SKM-1 (cell line): ENCODE data around the gene FAHD2B.
"Not testable (repeated sequence)": the region's sequence is repeated elsewhere in the genome, so short reads cannot be mapped to it uniquely, and the experiment has no call there.

Experiments
- DNase-seq: peaks from one replicate; lab custom pipeline; 2025; ENCODE audit not compliant: unreplicated experiment; lab: John Stamatoyannopoulos, UW

Gene FAHD2B, protein sequence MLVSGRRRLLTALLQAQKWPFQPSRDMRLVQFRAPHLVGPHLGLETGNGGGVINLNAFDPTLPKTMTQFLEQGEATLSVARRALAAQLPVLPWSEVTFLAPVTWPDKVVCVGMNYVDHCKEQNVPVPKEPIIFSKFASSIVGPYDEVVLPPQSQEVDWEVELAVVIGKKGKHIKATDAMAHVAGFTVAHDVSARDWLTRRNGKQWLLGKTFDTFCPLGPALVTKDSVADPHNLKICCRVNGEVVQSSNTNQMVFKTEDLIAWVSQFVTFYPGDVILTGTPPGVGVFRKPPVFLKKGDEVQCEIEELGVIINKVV

DNA sequence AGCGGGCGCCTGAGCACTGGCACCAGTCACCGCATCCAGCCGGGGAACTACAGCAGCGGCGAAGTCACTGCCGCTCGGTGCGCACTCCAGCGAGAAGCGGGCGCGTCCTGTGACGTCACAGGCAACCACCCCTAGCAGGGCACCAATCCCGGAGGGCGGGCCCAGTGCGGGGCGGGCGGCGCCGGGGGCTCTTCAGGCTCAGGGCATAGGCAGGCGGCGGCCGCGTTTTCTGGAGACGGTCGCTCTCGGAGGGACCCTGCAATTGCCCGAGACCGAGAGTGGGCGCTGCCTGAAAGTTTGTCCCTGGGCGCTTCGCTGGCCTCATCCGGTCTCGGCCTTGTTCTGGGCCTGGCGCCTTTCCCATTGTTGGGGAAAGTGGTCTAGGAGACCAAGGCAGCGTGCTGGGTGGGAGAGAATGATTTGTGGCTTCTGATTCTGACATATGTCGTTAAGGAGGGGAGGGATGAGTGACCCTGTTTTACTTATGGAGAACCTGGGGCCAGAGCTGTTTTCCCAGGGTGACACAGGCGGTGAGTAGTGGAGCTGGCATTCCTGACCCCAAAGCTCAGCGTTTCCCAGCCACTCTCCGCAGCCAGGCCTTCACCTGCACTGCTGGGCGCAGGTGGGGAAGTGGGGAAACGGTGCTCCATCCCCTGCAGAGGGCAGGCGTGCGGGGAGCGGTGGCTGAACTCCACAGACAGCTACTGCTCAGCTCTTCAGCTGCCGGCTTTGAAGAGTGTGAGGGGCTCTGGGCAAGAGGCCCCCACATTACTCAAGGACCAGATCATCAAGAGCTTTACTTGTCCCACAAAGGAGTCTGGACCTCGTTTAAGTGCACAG lies at the start of gene FAHD2B:
FAHD2B (minus strand) TSS at position 111 of the 840 bp plus-strand sequence. CDS start 3,176 bp downstream, outside the sequence.
- not testable (repeated sequence) for DNase-seq

DNA sequence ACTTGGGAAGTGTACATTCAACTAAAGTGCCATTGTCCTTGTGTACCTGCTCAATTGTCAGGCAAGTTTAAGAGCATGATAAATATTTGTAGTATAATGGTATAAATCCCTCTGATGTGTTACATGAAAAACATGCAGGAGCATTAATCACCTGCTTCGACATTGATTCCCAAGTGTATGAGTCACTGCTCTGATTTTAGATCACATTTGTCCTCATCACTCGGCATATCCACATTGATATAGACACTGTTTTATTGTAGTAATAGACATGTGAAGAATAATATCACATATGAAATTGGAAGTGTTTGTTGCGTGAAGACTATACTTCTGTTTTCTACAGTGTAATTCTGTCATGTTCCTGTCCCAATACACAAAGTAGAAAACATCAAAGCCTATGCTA lies 49.3 kb upstream of the FAHD2B start:
- not testable (repeated sequence) for DNase-seq

DNA sequence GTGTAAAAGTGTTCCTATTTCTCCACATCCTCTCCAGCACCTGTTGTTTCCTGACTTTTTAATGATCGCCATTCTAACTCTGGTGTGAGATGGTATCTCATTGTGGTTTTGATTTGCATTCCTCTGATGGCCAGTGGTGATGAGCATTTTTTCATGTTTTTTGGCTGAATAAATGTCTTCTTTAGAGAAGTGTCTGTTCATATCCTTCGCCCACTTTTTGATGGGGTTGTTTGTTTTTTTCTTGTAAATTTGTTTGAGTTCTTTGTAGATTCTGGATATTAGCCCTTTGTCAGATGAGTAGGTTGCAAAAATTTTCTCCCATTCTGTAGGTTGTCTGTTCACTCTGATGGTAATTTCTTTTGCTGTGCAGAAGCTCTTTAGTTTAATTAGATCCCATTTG lies 34.4 kb upstream of the FAHD2B start:
- not testable (repeated sequence) for DNase-seq

DNA sequence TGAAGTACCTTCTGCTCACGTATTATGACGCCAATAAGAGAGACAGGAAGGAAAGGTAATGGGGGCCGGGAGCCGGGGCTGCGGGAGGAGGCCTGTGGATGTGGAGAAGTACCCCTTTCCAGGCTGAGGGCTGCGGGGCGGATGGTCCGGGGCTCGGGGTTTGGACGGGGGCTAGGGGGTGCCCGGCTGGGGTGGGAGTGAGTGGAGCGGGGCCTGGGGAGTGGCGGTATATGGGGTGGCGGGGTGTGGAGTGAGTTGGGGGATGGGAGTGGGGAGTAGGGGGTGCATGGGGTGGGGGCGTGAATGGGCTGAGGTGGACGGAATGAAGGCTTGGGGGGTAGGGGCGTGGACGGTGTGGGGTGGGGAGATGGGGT lies 19.2 kb upstream of the FAHD2B start:
- not testable (repeated sequence) for DNase-seq

DNA sequence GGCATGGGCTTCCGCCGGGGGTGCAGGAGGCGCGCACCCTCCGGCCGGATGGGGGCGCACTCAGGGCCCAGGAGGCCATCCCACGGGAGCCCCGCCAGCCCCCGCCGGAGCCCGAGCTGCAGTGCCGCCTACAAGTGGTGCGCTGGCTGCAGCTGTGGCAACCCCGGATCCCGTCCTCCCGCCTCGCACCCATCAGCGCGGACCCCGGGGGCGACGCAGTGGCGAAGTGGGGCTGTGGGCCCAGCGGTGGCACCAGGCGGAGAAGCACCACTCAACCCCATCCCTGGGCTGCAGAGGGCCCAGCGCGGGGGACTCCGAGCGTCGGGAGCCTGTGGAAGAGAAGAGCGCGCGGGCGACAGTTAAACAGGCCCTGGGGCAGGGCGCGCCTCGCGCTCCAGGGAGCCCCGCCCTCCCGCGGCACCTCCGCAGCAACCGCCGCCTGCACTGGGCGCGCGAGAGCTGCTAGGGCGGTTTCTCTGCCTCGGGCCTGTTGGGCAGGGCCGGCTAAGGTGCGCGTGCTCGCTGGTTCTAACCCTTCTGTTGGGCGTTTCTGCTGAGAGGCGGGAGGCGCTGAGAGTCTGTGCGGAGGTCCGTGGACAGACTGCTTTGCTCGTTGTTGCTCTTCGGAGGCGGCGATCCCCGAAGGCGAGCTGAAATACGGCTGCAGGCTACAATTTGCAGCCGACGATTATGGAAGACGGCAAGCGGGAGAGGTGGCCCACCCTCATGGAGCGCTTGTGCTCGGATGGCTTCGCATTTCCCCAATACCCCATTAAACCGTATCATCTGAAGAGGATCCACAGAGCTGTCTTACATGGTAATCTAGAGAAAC lies 18.6 kb upstream of the FAHD2B start, which contains the start of gene ANKRD36:
ANKRD36 (plus strand) TSS at position 104 of the 832 bp plus-strand sequence; CDS start at position 691, 587 bp downstream.
- not testable (repeated sequence) for DNase-seq

DNA sequence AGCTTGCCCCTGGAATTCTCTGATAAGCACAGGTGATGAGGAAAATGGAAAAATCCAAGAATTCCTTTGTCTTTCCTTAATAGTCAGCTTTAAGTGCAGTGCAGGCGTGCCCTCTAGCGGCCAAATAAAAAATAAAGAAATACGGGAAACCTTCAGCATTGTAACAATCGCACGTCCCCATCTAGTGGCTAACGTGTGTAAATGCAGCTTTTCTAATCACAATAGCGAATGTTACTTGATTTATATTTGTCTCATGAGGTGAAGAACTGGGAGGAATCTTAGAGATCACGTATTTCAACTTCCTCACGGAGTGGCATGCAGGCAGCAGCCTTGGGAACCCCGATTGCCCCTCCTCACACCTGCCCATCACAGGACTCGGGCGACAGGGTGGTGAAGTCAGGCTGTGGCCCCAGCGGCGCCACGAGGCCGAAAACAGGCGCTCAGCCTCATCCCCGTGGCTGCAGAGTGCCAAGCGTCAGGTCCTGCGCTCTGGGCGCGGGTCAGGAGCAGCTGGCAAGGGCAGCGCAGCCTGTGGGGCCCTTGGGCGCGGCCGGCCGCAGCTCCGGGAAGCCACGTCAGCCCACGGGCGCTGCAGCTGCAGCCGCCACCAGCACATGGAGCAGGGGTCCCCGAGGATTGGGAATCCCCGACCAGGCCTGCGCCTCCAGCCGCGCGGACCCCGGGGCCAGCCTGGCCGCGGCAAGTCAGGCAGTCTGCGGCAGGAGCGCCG lies 17.8 kb upstream of the FAHD2B start:
- not testable (repeated sequence) for DNase-seq

DNA sequence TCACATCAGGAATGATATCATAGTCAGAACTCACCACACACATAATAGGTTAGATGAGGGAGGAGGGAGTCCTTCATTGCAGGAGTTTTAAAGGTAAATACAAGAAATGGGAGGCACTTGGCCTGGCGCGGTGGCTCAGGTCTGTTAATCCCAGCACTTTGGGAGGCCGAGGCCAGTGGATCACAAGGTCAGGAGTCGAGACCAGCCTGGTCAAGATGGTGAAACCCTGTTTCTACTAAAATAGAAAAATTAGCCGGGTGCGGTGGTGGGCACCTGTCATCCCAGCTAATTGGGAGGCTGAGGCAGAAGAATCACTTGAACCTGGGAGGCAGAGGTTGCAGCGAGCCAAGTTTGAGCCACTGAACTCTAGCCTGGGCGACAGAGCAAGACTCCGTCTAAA lies 16.6 kb upstream of the FAHD2B start:
- DNase-seq: not testable (repeated sequence)

DNA sequence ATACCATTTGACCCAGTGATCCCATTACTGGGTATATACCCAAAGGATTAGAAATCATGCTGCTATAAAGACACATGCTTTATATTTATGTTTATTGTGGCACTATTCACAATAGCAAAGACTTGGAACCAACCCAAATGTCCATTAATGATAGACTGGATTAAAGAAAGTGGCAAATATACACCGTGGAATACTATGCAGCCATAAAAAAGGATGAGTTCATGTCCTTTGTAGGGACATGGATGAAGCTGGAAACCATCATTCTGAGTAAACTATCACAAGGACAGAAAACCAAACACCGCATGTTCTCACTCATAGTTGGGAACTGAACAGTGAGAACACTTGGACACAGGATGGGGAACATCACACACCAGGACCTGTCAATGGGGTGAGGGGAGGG lies 12.2 kb upstream of the FAHD2B start:
- DNase-seq: not testable (repeated sequence)

DNA sequence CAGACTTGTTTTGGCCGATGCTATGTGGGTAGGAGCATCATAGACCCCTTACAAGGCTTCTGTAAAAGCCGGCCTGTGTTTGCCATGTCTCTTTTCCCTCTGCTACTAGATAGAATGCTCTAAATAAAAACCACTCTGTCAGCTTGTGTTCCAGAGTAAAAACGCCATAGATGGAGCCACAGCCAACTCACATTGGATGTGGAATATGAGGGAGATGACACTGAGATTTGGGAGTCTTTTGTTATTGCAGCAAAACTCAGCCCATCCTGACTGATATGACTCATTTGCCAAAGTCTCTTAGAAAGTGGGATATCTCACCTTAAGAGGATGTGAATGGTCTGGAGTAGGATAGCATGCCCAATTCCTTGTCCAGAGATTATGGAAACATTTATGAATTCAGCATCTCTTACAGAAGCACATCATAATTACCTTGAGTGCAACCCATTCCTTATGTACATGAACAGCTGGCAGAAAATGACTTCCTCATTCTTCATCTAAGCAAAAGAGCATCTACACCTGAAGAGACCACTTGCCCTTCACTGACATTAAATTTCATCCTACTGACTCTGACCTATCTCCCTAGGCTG lies 4.2 kb upstream of the FAHD2B start:
- not testable (repeated sequence) for DNase-seq

DNA sequence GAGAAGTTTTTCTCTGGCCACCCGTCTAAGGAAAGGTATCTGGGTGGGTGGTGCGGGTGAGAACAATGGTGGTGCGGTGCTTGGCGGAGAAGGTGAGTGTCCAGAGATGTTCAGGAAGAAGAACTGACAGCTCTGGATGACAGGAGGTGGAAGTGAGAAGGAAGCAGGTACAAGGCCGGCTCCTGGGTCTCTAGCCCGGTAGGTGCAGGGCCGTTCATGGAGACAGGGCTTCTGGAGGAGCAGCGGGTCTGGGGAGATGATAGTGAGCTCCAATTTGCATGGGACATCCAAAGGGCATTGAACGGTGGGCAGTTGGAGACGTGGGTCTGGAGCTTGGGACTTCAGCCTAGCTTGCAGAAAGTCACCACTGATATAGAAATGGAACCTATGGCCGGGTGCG lies 979 bp upstream of the FAHD2B start:
- DNase-seq: no peak

DNA sequence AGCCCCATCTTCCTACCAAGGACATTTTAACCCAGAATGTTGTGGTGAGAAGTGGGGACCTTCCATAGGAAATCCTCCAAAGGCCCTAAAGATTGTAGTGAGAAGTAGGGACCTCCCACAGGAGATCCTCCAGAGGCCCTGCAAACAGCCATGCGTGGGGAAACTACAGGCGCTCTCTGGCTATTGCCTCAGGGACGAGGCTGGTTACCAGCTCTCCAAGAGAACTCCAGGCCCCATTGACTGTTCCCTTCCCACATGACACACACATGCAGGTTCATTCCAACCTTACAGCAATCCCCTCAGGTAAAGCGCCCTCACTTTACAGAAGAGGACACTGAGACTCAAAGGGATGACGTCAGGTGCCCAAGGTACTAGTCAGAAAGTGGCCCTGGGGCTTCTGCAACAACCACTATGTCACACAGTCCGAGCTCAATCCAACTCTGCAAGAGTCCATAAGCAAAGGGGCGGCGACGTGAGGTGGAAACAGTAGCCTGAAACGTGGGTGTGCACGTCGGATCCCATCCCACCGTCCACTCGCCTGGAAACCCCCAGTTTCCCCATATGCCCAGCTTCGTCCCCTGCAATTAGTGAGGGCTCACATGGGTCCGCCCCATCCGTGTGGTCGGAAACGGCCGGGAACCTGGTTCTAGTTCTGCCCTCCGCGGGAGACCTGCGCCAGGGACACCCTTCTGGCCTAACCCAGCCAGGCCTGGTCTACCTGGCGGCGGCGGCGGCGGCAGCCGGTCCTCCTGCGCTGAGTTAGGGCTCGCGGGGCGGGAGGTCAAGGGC lies 505 bp downstream of the FAHD2B start:
- DNase-seq: not testable (repeated sequence)

DNA sequence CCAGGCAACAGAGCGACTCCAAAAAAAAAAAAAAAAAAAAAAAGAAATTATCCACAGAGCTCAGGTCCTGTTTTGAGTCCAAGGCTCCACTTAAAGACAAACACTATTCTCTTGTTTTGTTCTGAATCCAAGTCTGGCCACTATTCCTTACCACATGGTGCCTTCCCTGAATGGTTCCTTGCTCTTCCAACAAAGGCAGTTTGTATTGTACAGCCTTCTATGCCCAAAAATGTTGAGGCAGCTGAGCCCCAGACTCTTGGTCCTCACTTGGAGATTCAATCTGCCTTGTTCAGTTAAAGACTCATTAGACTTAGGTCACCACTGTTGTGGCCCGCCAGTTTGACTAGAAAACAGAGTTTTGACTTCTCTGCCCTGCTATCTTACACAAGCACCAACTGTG lies 1.7 kb downstream of the FAHD2B start:
- DNase-seq: not testable (repeated sequence)

DNA sequence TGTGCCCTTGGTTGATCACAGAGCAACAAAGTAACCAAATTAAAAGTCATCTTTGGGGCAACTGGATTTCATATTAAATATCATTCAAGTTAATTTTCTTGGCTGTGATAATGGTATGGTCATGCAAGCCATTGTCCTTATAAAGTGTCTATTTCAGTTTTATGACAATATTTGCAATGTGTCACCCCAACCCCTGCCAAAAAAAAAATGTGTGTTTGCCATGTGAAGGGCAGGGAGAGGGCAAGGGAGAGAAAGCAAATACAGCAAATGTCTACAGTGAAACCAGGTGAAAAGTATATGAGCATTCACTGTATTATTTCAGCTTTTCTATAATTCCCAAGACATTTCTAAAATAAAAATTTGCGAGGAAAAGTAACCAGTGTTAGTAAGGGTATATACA lies 6.0 kb downstream of the FAHD2B start:
- DNase-seq: not testable (repeated sequence)

DNA sequence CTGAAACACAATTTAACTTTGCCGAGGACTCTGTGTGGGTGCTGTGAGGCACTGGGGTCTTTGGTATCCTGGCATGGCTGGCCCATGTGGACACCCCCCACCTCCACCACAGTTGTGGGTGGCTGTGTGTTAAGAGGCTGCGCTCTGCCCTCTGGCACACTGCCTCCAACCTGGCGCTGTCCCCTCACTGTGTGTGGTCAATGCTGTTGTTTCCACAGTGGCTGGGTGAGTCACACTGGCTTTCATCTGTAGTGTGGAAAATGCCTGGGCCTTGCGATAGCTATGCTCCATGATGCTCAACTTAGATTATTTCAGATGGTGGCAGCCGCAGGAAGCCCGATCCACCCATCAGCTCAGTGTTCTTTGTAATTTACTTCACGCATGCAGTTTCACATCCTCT lies 9.6 kb downstream of the FAHD2B start:
- DNase-seq: not testable (repeated sequence)

DNA sequence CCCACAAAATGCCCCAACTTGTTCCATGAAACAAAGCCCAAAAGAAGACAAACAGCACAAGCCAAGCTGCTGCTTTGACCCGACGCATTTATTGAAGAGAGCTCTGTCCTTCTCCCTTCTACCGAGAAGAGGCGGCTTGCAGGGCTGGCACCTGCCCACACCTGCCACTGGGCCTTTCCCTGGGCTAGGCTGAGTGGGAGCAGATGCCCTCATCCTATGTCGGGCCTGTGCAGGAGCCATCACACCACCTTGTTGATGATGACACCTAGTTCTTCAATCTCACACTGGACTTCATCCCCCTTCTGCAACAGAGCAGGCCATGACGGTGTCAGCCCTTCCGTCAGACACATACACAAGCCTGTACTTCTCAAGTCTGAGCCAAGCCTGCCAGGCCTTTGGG lies 11.2 kb downstream of the FAHD2B start:
- not testable (repeated sequence) for DNase-seq

DNA sequence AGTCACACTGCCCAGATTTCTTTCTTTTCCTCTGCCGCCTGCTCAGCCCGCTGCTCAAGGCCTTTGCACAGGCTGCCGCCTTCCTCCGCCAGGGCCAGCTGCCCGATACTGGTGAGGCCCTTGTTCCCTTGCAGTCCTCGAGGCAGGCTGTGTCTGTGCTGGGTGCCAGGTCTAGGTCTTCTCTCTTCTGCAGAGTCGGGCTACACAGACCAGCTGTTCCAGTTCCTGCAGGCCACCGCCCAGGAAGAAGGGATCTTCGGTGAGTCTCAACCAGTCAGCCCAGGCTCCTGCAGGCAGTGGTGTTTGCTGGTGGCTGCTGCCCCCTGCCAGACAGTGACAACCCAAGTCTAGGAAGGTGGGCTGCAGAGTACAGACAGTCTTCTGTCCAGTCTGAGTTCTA lies 12.5 kb downstream of the FAHD2B start:
- DNase-seq: not testable (repeated sequence)

DNA sequence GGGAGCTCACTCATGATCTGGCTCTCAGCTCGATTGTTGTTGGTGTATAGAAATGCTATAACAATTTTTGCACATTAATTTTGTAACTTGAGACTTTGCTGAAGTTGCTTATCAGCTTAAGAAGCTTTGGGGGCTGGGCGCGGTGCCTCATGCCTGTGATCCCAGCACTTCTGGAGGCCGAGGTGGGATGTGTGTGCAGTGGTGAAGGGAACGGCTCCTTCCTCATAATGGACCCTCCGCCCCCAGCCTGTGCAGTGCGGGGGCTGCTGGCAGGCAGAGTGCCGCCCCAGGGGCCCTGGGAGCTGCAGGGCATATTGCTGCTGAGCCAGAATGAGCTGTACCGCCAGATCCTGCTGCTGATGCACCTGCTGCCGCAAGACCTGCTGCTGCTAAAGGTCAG lies 13.8 kb downstream of the FAHD2B start:
- not testable (repeated sequence) for DNase-seq

DNA sequence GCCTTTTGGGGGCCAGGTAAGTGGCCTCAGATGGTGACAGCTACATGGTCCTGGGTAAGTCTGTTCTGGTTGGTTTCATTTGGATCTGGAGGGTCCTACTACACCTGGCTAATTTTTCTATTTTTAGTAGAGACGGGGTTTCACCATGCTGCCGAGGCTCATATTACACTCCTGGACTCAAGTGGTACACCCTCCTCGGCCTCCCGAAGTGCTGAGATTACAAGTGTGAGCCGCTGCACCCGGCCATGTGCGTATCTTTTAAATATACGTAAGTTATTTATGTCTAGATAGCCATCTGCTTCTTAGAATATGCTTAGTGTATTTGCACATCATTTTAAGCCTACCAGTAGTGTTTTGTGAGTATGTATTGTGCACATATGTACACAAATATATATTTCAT lies 17.5 kb downstream of the FAHD2B start:
- not testable (repeated sequence) for DNase-seq

DNA sequence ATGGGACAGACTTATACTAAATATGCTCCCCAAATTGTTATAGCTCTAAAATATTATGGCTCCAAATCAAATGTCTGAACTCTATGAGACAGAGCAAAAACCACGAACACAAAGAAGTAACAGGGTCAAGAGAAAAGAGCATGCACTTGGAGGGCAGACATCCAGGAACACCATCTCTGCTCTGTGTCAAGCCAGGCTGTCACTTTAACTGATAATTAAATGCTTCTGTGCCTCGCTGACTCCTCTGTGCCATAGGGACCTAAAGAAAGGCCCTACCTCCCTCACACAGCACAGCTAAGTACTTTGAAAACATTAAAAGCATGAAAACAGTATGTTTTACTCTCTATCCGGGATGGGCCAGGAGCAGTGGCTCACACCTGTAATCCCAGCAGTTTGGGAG lies 23.8 kb downstream of the FAHD2B start:
- not testable (repeated sequence) for DNase-seq
